GM23338 (cell line): ENCODE results near the gene DNAH17. TPM values are rescaled to one million over a fixed set of nuclear protein-coding genes. Genes with fewer than 3 reads are reported as not detected.

Experiments
- ATAC-seq: fragments of 200-7000 bp; cut with Tn5 transposase; 3 replicates; pipeline ENCODE4 v1.9.1; 2020
- DNase-seq: peaks from one replicate; pipeline ENCODE4 v3.0.0-alpha.2; 2015; ENCODE audit warnings: low spot score
- H2AFZ ChIP-seq: fragments of 200-600 bp; sonication (generic); 2 replicates; pipeline ENCODE4 v1.8.0; 2016; ENCODE audit warnings: antibody characterized with exemption, mild to moderate bottlenecking, moderate library complexity
- H3F3A ChIP-seq: fragments of 200-600 bp; sonication (generic); replicated peaks from 2 replicates; pipeline ENCODE4 v1.8.0; 2017; ENCODE audit warnings: antibody characterized with exemption, mixed run types, low read depth
- H3K27ac ChIP-seq: fragments of 200-600 bp; sonication (generic); 2 replicates; pipeline ENCODE4 v1.6.1; 2016; ENCODE audit warnings: low read depth
- H3K27me3 ChIP-seq: fragments of 200-600 bp; sonication (generic); 2 replicates; pipeline ENCODE4 v1.8.0; 2016; ENCODE audit warnings: mild to moderate bottlenecking, mixed run types, moderate library complexity; ENCODE audit not compliant: insufficient read depth
- H3K36me3 ChIP-seq: fragments of 200-600 bp; sonication (generic); 2 replicates; pipeline ENCODE4 v1.8.0; 2016; ENCODE audit warnings: mild to moderate bottlenecking; ENCODE audit not compliant: insufficient read depth
- H3K4me1 ChIP-seq: fragments of 200-600 bp; sonication (generic); 2 replicates; pipeline ENCODE4 v1.8.0; 2016; ENCODE audit warnings: mild to moderate bottlenecking, moderate library complexity; ENCODE audit not compliant: insufficient read depth
- H3K4me2 ChIP-seq: fragments of 200-600 bp; sonication (generic); 2 replicates; pipeline ENCODE4 v1.7.1; 2017; ENCODE audit warnings: mixed run types
- H3K4me3 ChIP-seq: fragments of 200-600 bp; sonication (generic); 2 replicates; pipeline ENCODE4 v1.6.1; 2016; ENCODE audit warnings: mixed run types
- H3K79me2 ChIP-seq: fragments of 200-600 bp; sonication (generic); replicated peaks from 2 replicates; pipeline ENCODE4 v1.8.0; 2017; ENCODE audit warnings: mild to moderate bottlenecking; ENCODE audit not compliant: insufficient read depth
- H3K9me2 ChIP-seq: fragments of 200-600 bp; sonication (generic); 2 replicates; pipeline ENCODE4 v1.8.0; 2017; ENCODE audit not compliant: insufficient read depth
- H4K20me1 ChIP-seq: fragments of 200-600 bp; sonication (generic); replicated peaks from 2 replicates; pipeline ENCODE4 v1.8.0; 2017; ENCODE audit warnings: mild to moderate bottlenecking; ENCODE audit not compliant: insufficient read depth
- H3K27ac Mint-ChIP-seq: 2 replicates; pipeline ENCODE4 v1.8.0; 2020; ENCODE audit warnings: inconsistent platforms, mild to moderate bottlenecking, moderate library complexity, mixed read lengths
- H3K27me3 Mint-ChIP-seq: 3 replicates; pipeline ENCODE4 v1.8.0; 2022; ENCODE audit warnings: low read depth, mild to moderate bottlenecking, moderate library complexity, mixed read lengths, inconsistent platforms; ENCODE audit not compliant: insufficient read depth, poor library complexity
- H3K36me3 Mint-ChIP-seq: 3 replicates; pipeline ENCODE4 v1.8.0; 2021; ENCODE audit warnings: low read depth, mild to moderate bottlenecking, inconsistent platforms, moderate library complexity, mixed read lengths
- H3K4me1 Mint-ChIP-seq: 3 replicates; pipeline ENCODE4 v1.8.0; 2020; ENCODE audit warnings: mild to moderate bottlenecking, inconsistent platforms, mixed read lengths
- H3K4me3 Mint-ChIP-seq: 3 replicates; pipeline ENCODE4 v1.8.0; 2021; ENCODE audit warnings: moderate library complexity, mild to moderate bottlenecking, inconsistent platforms, mixed read lengths
- H3K9me3 Mint-ChIP-seq: 3 replicates; pipeline ENCODE4 v1.8.0; 2020; ENCODE audit warnings: moderate library complexity, mild to moderate bottlenecking, inconsistent platforms, mixed read lengths
- CREB1 ChIP-seq: fragments of 250-450 bp; sonication (Bioruptor Pico); IDR thresholded peaks from 2 replicates; pipeline ENCODE4 v1.5.0; 2020; ENCODE audit warnings: low read depth, mild to moderate bottlenecking, moderate library complexity
- EZH2 ChIP-seq: fragments of 200-600 bp; sonication (generic); IDR thresholded peaks from one replicate; pipeline ENCODE4 v1.8.0; 2017; ENCODE audit warnings: antibody characterized with exemption, mild to moderate bottlenecking, low read depth; ENCODE audit not compliant: unreplicated experiment
- EZH2phosphoT487 ChIP-seq: fragments of 200-600 bp; sonication (generic); IDR thresholded peaks from one replicate; pipeline ENCODE4 v1.8.1; 2018; ENCODE audit warnings: antibody characterized with exemption; ENCODE audit not compliant: unreplicated experiment
- JUNB ChIP-seq: IDR thresholded peaks from one replicate; pipeline ENCODE4 v1.6.1; 2016; ENCODE audit warnings: antibody characterized with exemption; ENCODE audit not compliant: unreplicated experiment
- NANOG ChIP-seq: IDR thresholded peaks from 2 replicates; pipeline ENCODE4 v1.6.1; 2016; ENCODE audit warnings: antibody characterized with exemption, borderline replicate concordance
- POLR2AphosphoS5 ChIP-seq: IDR thresholded peaks from 2 replicates; pipeline ENCODE4 v1.6.1; 2016; ENCODE audit warnings: antibody characterized with exemption, low read depth
- STAT1 ChIP-seq: IDR thresholded peaks from one replicate; pipeline ENCODE4 v1.6.1; 2016; ENCODE audit warnings: antibody characterized with exemption; ENCODE audit not compliant: unreplicated experiment
- ZNF114 ChIP-seq: fragments of 250-450 bp; sonication (Bioruptor Pico); IDR thresholded peaks from 2 replicates; pipeline ENCODE4 v1.5.0; 2020; ENCODE audit warnings: mild to moderate bottlenecking, moderate library complexity
- ZNF331 ChIP-seq: fragments of 250-450 bp; sonication (Bioruptor Pico); IDR thresholded peaks from 2 replicates; pipeline ENCODE4 v1.5.0; 2020; ENCODE audit warnings: low read depth, mild to moderate bottlenecking, moderate library complexity
- polyA plus RNA-seq: library from polyadenylated mRNA; unstranded; fragments of >200 nt; fragmentation: Nextera tagmentation; extraction: Ambion mirVana; gene quantifications from 2 replicates; pipeline ENCODE4 v1.2.1, GENCODE V29; 2016
- total RNA-seq: library from RNA; depleted of rRNA; stranded (reverse); fragments of >200 nt; shearing (Covaris generic); gene quantifications from 2 replicates; pipeline ENCODE4 v1.2.3, GENCODE V29; 2014
- TF ChIP-seq, protein P1 (sequence below): IDR thresholded peaks from 2 replicates; pipeline ENCODE4 v1.6.1; 2016; ENCODE audit warnings: antibody characterized with exemption
- TF ChIP-seq, protein P2 (sequence below), 2 experiments: fragments of 200-600 bp in 1 of 2; sonication (generic) in 1 of 2; conservative IDR thresholded peaks; 2 replicates each; pipeline versions ENCODE4 v1.5.1 to v1.6.1; 2016 to 2017; ENCODE audit warnings: antibody characterized with exemption in 2 of 2, low read depth in 2 of 2, mild to moderate bottlenecking in 2 of 2, moderate library complexity in 1 of 2
- TF ChIP-seq, protein P3 (sequence below): fragments of 250-450 bp; sonication (Bioruptor Pico); IDR thresholded peaks from 2 replicates; pipeline ENCODE4 v1.5.0; 2020; ENCODE audit warnings: mild to moderate bottlenecking, moderate library complexity
- TF ChIP-seq, protein P4 (sequence below): IDR thresholded peaks from one replicate; pipeline ENCODE4 v1.6.1; 2018; ENCODE audit warnings: antibody characterized with exemption; ENCODE audit not compliant: unreplicated experiment

Gene DNAH17
- total and polyA plus RNA-seq, 2 experiments from 2014 or later: 0.59 to 2.0 TPM

DNA sequence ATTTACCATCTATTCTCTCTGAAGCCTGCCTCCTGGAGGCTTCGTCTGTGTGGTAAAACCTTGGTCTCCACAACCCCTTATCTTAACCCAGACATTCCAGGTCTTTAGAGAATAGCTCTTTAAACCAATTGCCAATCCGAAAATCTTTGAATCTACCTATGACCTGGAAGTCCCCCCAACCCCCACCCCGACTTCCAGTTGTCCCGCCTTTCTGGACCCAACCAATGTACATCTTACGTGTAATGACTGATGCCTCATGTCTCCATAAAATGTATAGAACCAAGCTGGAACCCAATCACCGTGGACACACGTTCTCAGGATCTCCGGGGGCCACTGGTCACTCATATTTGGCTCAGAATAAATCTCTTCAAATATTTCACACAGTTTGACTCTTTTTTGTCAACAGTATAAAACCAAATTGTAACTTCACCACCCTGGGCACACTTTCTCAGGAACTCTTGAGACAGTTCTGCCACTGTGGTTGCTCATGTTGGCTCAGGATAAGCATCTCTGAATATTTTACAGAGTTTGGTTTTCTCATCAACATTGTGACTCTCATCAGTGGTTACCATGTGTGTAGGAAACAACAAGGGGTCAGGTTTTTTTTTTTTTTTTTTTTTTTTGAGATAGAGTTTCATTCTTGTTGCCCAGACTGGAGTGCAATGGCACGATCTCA, 18.1 kb upstream of the DNAH17 start:
- no peak overlapping the region for H3K4me3 ChIP-seq
- no peaks in the 10 kb centered on the region for H3F3A ChIP-seq
- Mint-ChIP-seq H3K27ac (no peak overlapping the region), H3K9me3 (no peaks in the 10 kb centered on the region), H3K4me3 (no peak overlapping the region), H3K27me3 (peaks cover 3% of the 10 kb centered on the region), H3K4me1 (peaks cover 21% of the 10 kb centered on the region), H3K36me3 (no peaks in the 10 kb centered on the region)
- DNase-seq: no peak
- H3K4me1 ChIP-seq: peaks cover 12% of the 10 kb centered on the region
- H2AFZ ChIP-seq: no peak overlapping the region
- H3K27ac ChIP-seq: no peak overlapping the region
- TF ChIP-seq, protein P1, sequence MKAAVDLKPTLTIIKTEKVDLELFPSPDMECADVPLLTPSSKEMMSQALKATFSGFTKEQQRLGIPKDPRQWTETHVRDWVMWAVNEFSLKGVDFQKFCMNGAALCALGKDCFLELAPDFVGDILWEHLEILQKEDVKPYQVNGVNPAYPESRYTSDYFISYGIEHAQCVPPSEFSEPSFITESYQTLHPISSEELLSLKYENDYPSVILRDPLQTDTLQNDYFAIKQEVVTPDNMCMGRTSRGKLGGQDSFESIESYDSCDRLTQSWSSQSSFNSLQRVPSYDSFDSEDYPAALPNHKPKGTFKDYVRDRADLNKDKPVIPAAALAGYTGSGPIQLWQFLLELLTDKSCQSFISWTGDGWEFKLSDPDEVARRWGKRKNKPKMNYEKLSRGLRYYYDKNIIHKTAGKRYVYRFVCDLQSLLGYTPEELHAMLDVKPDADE: no peak
- TF ChIP-seq EZH2phosphoT487: no peak
- no peak for TF ChIP-seq EZH2
- no peak for TF ChIP-seq POLR2AphosphoS5
- TF ChIP-seq, protein P2, sequence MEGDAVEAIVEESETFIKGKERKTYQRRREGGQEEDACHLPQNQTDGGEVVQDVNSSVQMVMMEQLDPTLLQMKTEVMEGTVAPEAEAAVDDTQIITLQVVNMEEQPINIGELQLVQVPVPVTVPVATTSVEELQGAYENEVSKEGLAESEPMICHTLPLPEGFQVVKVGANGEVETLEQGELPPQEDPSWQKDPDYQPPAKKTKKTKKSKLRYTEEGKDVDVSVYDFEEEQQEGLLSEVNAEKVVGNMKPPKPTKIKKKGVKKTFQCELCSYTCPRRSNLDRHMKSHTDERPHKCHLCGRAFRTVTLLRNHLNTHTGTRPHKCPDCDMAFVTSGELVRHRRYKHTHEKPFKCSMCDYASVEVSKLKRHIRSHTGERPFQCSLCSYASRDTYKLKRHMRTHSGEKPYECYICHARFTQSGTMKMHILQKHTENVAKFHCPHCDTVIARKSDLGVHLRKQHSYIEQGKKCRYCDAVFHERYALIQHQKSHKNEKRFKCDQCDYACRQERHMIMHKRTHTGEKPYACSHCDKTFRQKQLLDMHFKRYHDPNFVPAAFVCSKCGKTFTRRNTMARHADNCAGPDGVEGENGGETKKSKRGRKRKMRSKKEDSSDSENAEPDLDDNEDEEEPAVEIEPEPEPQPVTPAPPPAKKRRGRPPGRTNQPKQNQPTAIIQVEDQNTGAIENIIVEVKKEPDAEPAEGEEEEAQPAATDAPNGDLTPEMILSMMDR (conservative IDR thresholded peaks at IDR 0.05; ENCODE audit: low read depth in 2 of 2): no peak
- TF ChIP-seq, protein P3, sequence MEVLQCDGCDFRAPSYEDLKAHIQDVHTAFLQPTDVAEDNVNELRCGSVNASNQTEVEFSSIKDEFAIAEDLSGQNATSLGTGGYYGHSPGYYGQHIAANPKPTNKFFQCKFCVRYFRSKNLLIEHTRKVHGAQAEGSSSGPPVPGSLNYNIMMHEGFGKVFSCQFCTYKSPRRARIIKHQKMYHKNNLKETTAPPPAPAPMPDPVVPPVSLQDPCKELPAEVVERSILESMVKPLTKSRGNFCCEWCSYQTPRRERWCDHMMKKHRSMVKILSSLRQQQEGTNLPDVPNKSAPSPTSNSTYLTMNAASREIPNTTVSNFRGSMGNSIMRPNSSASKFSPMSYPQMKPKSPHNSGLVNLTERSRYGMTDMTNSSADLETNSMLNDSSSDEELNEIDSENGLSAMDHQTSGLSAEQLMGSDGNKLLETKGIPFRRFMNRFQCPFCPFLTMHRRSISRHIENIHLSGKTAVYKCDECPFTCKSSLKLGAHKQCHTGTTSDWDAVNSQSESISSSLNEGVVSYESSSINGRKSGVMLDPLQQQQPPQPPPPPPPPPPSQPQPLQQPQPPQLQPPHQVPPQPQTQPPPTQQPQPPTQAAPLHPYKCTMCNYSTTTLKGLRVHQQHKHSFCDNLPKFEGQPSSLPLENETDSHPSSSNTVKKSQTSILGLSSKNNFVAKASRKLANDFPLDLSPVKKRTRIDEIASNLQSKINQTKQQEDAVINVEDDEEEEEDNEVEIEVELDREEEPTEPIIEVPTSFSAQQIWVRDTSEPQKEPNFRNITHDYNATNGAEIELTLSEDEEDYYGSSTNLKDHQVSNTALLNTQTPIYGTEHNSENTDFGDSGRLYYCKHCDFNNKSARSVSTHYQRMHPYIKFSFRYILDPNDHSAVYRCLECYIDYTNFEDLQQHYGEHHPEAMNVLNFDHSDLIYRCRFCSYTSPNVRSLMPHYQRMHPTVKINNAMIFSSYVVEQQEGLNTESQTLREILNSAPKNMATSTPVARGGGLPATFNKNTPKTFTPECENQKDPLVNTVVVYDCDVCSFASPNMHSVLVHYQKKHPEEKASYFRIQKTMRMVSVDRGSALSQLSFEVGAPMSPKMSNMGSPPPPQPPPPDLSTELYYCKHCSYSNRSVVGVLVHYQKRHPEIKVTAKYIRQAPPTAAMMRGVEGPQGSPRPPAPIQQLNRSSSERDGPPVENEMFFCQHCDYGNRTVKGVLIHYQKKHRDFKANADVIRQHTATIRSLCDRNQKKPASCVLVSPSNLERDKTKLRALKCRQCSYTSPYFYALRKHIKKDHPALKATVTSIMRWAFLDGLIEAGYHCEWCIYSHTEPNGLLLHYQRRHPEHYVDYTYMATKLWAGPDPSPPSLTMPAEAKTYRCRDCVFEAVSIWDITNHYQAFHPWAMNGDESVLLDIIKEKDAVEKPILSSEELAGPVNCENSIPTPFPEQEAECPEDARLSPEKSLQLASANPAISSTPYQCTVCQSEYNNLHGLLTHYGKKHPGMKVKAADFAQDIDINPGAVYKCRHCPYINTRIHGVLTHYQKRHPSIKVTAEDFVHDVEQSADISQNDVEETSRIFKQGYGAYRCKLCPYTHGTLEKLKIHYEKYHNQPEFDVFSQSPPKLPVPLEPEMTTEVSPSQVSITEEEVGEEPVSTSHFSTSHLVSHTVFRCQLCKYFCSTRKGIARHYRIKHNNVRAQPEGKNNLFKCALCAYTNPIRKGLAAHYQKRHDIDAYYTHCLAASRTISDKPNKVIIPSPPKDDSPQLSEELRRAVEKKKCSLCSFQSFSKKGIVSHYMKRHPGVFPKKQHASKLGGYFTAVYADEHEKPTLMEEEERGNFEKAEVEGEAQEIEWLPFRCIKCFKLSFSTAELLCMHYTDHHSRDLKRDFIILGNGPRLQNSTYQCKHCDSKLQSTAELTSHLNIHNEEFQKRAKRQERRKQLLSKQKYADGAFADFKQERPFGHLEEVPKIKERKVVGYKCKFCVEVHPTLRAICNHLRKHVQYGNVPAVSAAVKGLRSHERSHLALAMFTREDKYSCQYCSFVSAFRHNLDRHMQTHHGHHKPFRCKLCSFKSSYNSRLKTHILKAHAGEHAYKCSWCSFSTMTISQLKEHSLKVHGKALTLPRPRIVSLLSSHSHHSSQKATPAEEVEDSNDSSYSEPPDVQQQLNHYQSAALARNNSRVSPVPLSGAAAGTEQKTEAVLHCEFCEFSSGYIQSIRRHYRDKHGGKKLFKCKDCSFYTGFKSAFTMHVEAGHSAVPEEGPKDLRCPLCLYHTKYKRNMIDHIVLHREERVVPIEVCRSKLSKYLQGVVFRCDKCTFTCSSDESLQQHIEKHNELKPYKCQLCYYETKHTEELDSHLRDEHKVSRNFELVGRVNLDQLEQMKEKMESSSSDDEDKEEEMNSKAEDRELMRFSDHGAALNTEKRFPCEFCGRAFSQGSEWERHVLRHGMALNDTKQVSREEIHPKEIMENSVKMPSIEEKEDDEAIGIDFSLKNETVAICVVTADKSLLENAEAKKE: no peak
- TF ChIP-seq, protein P4, sequence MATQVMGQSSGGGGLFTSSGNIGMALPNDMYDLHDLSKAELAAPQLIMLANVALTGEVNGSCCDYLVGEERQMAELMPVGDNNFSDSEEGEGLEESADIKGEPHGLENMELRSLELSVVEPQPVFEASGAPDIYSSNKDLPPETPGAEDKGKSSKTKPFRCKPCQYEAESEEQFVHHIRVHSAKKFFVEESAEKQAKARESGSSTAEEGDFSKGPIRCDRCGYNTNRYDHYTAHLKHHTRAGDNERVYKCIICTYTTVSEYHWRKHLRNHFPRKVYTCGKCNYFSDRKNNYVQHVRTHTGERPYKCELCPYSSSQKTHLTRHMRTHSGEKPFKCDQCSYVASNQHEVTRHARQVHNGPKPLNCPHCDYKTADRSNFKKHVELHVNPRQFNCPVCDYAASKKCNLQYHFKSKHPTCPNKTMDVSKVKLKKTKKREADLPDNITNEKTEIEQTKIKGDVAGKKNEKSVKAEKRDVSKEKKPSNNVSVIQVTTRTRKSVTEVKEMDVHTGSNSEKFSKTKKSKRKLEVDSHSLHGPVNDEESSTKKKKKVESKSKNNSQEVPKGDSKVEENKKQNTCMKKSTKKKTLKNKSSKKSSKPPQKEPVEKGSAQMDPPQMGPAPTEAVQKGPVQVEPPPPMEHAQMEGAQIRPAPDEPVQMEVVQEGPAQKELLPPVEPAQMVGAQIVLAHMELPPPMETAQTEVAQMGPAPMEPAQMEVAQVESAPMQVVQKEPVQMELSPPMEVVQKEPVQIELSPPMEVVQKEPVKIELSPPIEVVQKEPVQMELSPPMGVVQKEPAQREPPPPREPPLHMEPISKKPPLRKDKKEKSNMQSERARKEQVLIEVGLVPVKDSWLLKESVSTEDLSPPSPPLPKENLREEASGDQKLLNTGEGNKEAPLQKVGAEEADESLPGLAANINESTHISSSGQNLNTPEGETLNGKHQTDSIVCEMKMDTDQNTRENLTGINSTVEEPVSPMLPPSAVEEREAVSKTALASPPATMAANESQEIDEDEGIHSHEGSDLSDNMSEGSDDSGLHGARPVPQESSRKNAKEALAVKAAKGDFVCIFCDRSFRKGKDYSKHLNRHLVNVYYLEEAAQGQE: no peak
- no peak for TF ChIP-seq ZNF331 (CRISPR knock-in tag)
- no peak for TF ChIP-seq STAT1
- TF ChIP-seq NANOG: no peak
- TF ChIP-seq ZNF114 (CRISPR knock-in tag): no peak
- no peak for TF ChIP-seq CREB1 (CRISPR knock-in tag)
- no peak for TF ChIP-seq JUNB
- no peaks in the 10 kb centered on the region for H4K20me1 ChIP-seq
- H3K4me2 ChIP-seq: no peak overlapping the region
- H3K36me3 ChIP-seq: no peaks in the 10 kb centered on the region
- no peaks in the 10 kb centered on the region for H3K9me2 ChIP-seq
- ATAC-seq: no peak
- no peaks in the 10 kb centered on the region for H3K79me2 ChIP-seq
- no peaks in the 10 kb centered on the region for H3K27me3 ChIP-seq
